ENCODE data around the gene FGR.

Gene FGR

GRCh38 chr1:27600498-27601175 is 34.3 kb downstream of the FGR start:
- no peak for DNase-seq (ENCODE audit: low spot score)

DNA sequence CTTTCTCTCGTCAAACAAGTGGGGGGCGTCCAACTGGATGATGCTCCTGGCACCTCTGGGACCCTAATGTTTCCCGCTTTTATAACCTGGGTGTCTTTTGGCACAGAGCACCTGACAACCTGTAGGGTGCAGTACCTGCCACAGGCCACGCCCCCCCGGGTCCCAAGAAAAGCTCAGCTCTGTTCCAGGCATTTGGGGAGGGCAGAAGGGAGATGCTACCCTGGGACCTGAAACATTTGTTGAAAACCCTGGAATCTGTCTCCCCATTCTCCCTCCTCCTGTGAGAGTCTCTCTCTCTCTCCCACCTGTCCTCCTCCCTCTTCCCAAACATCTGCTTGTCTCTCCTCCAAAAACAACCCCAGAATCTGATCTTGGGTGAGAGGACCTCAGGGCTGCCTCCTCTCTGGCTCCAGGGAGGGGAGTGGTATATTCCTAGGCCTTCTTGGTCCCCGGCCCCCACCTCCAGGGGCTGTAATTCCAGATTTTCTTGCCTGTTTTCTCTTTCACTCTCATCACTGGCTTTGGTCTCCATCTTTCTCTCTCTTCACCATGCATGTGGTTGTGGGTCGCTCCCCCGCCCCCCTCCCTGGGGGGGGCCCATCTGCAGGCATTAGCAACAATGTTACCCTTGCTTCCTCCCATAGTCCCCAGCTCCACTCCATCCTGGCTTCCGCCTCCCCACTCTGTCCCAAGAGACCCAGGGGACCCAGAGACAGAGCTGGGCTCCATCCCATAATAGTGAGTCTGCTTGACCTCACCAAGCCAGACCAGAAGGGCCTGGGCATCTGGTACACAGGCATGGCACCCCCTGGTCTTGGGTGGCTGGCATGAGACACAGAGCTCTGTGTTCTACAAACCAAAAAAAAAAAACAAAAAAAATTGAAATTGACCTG is 35.1 kb downstream of the FGR start:
- no peak for DNase-seq (ENCODE audit: low spot score)

DNA sequence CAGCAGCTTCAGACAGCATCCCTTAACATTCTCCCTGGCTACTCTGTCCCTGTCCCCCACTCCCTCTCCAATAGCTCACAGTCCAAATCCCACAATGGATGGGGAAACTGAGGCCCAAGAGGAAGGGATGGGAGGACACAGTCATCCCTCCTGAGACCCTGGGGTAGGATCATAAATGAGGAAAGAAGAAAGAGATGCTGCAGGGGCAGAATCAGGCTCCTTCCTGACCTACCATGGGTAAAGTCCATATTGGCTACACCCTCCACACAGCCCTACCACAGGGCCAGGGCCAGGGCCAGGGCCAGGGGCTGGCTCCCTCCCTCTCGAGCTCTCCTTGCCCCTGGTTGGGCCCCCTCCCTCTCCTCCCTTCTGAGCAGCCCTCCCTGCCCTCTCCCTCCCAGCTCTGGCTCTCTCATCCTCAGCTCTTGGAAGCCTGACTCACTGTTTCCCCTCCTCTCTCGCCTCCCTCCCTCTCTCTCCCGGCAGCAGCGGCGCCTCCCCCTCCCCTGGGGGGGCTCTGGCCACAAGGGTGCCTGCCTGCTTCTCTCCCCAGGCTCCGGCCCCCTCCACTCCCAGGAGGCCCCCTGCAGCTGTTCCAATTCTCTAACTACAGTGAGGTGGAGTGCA is 36.0 kb downstream of the FGR start:
- DNase-seq (ENCODE audit: low spot score), result peak; percentile 89

DNA sequence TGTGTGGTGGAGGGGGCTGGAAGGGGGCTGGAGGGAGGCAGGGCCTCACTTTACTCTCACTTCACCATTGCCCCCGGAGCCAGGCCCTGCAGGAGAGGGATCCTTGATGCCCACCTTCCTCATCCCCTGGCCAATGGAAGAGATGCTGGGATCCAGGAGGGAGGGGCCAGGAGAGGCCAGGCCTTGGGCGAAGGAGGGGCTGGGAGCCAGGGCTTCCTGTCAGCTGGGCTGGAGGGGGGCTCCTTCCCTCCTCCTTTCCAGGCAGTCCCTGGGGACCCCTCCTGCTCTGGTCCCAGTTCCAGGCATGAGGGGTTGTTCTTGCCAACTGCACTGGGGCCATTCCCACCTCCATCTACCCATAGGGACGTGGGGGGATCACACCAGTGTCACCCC is 36.7 kb downstream of the FGR start:
- DNase-seq (ENCODE audit: low spot score), result peak; percentile 84

DNA sequence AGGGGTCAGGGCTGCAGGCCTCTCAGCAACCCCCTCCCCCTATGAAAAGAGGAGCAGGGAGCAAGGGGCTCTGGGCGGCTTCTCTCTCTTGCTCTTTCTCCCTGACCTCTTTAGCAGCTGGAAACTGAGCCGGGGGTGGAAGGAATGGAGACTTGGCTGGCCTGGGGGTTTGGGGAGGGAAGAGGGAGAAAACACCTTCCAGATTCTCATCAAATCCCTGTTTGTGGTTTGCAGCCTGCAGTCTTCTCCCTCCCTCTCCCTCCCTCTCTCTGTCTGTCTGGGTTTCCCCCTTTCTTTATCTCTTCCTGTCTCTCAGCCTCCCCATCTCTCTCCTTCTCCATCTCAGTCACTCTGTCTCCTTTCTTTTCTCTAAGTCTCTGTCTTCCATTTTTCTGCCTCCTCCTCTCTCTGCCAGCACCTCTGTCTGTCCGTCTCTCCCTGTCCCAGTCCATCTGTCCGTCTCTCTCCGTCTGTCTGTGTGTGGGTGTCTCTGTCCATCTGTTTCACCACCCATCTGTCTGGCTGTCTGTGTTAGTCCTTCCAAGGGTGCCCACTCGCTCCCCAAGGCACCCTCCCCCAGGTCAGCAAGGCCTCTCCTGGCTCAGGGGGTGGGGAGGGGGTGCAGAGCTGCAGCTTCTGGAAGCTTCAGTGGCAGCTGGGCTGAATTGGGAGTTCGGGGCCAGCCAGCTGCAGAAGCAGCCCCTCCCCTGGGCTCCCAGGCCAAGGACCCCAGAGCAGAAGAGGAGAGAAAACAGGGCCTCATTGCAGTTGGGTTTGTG is 37.3 kb downstream of the FGR start:
- DNase-seq (ENCODE audit: low spot score), result no peak

GRCh38 chr1:27596986-27597385 is 38.0 kb downstream of the FGR start:
- no peak for DNase-seq (ENCODE audit: low spot score)

- DNase-seq (ENCODE audit: low spot score), result peak; percentile 32
Observed at GRCh38 chr1:27596261-27596660, 38.7 kb downstream of the FGR start.

GRCh38 chr1:27595597-27595996 is 39.4 kb downstream of the FGR start:
- no peak for DNase-seq (ENCODE audit: low spot score)

DNA sequence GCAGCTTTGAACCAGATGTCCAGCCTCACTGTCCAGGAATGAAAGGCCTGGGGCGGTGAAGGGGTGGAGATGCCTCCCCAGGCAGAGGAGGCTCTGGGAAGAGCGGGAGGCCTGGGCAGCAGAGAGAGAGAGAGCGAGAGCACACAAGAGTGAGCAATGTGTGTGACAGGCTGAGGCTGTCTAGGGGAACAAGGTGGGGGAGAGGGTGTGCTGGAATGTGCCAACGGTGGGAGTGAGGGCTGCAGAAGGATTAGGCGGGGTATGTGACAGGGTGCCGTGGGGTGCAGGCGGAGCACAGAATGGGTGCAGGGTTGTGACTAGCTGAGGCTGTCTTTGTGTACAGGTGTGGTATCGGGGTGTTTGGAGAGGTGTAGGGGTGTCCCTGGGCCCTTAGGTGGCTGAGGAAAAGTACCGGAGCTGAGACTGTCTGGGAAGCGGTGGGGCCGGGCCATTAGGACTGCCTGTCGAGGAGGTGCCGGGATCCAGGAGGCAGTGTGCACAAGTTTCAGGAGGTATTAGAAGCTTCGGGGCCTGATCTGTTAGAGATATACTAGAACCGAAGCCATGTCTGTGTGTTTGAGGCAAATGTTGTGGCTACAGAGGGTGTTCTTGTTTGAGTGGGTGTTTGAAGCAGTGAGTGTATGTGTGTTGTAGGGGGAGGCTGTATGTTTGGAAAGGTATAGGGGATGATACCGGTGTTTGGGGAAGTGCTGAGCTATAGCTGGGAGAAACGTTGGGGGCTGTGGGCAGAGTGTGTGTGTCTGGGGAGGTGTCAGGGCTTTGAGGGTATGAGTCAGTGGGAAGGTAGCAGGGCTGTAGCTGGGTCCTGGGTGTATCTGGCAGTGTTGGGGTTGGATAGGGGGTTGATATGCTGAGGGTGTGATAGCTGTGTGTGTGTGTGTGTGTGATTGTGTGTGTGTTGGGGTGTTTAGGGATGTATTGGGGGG is 40.1 kb downstream of the FGR start:
- peak; percentile 74 for DNase-seq (ENCODE audit: low spot score)

- no peak for DNase-seq (ENCODE audit: low spot score)
Observed at GRCh38 chr1:27593678-27594563, 41.1 kb downstream of the FGR start.

- no peak for DNase-seq (ENCODE audit: low spot score)
Observed at GRCh38 chr1:27592931-27593677, 41.9 kb downstream of the FGR start.

- no peak for DNase-seq (ENCODE audit: low spot score)
Observed at GRCh38 chr1:27592232-27592930, 42.6 kb downstream of the FGR start.

DNA sequence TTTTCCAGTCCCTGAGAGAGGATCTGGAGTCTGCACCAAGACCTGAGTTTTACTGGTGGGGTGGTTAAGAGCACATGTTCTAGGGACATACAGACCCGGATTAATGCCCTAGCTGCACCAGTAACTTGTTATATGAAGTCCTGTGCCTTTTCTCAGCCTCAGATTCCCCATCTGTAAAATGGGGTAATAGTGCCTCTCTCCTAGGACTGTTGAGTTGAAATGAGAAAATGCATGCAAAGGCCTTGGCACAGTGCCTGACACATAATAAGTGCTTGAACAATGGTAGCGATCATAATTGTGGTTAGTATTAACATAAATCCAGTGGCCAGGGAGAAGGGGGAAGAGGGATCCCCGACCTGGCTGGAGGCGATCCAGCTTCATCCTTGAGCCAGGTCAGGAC is 43.4 kb downstream of the FGR start:
- no peak for DNase-seq (ENCODE audit: low spot score)

DNA sequence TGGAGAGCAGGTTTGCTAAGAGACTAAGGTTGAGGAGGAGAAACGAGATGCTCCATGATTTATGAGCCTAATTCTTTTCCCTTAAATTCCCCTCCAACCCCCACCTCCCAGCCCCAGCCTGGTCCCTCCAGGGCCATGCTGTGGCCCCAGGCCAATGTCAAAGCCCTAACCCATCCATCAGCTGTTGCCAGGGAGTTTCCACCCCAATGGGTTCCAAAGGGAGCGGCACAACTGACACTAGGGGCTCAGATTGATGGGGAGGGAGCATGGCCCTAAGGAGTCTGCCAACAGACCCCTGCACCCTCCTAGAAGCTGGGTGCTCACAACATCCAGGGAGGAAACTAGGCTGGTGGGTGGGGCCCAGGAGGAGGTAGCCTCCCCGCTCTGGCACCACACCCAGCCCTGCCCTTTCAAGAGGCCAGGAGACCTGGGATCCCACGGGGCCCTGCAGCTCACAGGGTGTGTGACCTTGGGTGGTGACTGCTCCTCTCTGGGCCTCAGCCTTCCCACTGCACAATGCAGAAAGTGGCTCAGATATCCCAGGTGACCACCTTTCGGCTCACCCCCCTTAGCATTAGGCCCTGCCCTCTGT is 44.0 kb downstream of the FGR start:
- DNase-seq (ENCODE audit: low spot score), result no peak

- DNase-seq (ENCODE audit: low spot score), result no peak
Observed at GRCh38 chr1:27589841-27590426, 45.1 kb downstream of the FGR start.

DNA sequence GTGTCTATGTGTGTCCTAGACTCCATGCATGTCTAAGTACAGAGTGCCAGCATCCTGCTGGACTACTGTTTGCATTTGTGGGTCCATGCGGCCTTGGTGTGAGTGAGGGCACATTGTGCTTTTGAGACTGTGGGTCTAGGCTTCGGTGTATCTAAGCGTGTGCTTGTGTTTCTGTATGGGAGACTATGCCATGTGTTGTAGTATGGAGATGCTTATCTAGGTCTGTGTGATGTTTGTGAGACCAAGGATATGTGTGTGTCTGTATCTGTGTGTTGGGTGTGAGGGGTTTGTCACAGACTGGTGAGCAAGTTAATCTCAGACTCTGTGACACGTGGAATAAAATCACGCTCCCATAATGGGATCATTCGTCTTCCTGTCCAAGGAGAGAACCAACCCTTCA is 45.5 kb downstream of the FGR start:
- no peak for DNase-seq (ENCODE audit: low spot score)

DNA sequence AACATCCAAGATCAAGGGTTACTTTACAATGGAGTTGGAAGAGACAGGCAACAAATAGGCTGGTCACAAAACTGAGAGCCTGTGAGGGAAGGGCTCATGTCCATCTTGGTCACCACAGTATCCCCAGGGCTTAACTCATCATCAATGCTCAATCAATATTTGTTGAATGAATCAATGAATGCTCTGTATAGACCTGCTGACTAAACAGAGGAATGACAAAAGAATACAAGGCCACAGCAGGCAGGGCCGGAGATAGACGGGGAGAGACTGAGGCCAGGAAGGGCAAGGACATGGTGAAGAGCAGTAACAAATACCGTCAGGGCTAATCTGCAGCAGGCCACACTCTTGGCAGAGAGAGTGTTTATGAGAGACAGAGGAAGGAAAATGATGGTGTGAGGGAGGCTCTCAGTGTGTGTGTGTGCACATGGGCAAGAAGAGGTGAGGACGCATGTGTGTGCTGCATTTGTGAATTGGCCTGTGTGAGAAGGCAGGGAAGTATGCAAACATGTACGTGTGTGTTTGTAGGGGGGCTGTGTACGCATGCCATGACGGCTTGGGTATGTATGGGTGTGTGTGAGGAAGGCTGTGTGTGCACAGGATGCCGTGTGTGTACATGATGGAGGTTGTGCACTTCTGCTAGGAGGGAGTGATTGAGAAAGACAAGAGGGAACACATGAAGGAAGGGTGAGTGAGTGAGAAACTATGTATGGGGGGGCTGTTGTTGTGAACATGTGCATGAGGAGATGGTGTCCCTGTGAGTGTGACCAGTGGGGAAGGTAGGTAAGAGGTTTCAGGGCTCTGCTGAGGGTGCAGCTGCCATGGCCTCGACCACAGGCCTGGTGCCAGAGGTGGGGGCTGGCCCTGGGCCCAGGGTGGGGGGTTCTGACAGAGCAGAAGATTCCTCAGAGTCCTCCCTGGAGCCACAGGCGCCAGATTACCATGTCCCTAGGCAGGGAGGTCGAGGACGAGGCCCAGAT is 46.4 kb downstream of the FGR start:
- DNase-seq (ENCODE audit: low spot score), result peak; percentile 74
